Measurements from ENCODE around the gene HTR2A.

HTR2A gene

GRCh38 chr13:46895381-46895780, 1.5 kb downstream of the HTR2A start:
- TF ChIP-seq CTCF (IDR thresholded peaks at IDR 0.05; ENCODE audit: extremely low read depth, missing control alignments), result no peak
- DNase-seq (ENCODE audit: low spot score), result no peak

GRCh38 chr13:46894568-46894967, 2.3 kb downstream of the HTR2A start:
- no peak for DNase-seq (ENCODE audit: low spot score)
- TF ChIP-seq CTCF (IDR thresholded peaks at IDR 0.05; ENCODE audit: extremely low read depth, missing control alignments), result no peak

DNA sequence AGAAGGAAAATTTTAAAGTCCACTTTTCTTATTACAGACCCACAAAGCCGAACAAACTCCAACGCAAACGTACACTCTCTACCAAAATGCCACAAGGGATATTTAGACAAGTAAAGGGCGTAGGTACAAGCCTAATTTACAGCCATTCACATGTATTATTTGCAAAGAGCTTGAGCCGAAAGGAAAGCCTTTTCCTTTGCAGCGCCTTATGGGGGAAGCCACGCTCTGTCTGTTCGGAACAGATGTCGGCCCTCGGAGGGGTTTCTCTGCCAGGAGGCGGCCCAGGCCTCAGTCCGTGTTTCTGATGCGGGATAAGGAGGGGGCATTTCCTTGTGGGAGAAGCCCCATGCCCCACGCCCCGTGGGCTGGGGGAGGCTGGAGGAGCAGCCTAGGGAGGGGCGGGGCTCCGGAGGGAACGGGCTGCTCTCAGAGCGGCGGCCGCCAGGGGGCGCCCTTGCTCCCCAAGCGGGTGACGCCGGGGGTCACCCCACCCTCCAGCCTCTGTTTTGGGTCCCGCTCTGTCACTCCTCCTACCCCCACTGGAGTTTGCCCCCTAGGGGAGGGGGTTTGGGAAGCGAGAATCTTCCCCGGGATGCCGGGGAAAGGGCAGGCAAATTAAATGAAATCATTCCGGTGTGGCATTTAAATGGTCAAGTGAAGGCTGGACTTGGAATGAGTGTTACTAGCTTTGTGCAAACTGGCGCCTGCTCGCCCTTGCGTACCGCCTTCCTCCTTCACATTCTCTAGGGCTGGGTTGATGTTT, 2.9 kb downstream of the HTR2A start:
- TF ChIP-seq CTCF (IDR thresholded peaks at IDR 0.05; ENCODE audit: extremely low read depth, missing control alignments), result peak; percentile 69

DNA sequence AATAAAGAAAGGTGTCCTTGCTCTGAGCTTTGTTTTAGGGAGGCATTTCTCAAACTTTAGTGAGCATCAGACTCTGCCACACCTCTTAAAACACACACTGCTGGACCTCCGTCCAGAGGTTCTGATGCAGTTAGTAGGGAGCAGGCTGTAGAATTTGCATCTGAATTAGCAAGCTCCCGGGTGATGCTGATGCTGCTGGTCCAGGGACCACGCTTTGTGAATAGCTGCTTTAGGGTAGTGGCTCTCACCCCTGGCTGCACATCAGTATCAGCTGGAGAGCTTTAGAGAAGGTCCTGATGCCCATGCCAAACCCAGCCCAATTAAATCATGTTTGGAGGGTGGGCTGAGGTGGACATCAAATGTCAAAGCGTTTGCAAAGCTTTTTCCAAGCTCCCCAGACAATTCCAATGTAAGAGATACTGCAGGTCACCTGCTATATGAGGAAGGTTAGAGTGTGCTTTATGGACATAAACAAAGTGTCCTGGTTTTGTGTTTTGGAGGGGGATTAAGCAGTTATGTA, 3.6 kb downstream of the HTR2A start:
- no peak for DNase-seq (ENCODE audit: low spot score)
- TF ChIP-seq CTCF (IDR thresholded peaks at IDR 0.05; ENCODE audit: extremely low read depth, missing control alignments), result no peak

More for the DNA sequence above, 2.9 kb downstream of the HTR2A start:
- peak; percentile 80 for DNase-seq (ENCODE audit: low spot score)

GRCh38 chr13:46885018-46885417, 11.8 kb downstream of the HTR2A start:
- TF ChIP-seq CTCF (IDR thresholded peaks at IDR 0.05; ENCODE audit: extremely low read depth, missing control alignments), result no peak
- no peak for DNase-seq (ENCODE audit: low spot score)

GRCh38 chr13:46884531-46884930, 12.3 kb downstream of the HTR2A start:
- TF ChIP-seq CTCF (IDR thresholded peaks at IDR 0.05; ENCODE audit: extremely low read depth, missing control alignments), result no peak
- no peak for DNase-seq (ENCODE audit: low spot score)

- DNase-seq (ENCODE audit: low spot score), result no peak
- TF ChIP-seq CTCF (IDR thresholded peaks at IDR 0.05; ENCODE audit: extremely low read depth, missing control alignments), result no peak
Measured at GRCh38 chr13:46881621-46882020, 15.2 kb downstream of the HTR2A start.
